HG02763 (cell line): ENCODE data around the gene THBS4.
"Not testable (repeated sequence)": the region's sequence is repeated elsewhere in the genome, so short reads cannot be mapped to it uniquely, and the experiment has no call there.

Source experiments
- ATAC-seq: cut with Tn5 transposase; IDR thresholded peaks from one replicate; pipeline ENCODE4 v1.9.1; 2021; ENCODE audit warnings: mild to moderate bottlenecking, moderate library complexity; ENCODE audit not compliant: unreplicated experiment

The THBS4 gene

DNA sequence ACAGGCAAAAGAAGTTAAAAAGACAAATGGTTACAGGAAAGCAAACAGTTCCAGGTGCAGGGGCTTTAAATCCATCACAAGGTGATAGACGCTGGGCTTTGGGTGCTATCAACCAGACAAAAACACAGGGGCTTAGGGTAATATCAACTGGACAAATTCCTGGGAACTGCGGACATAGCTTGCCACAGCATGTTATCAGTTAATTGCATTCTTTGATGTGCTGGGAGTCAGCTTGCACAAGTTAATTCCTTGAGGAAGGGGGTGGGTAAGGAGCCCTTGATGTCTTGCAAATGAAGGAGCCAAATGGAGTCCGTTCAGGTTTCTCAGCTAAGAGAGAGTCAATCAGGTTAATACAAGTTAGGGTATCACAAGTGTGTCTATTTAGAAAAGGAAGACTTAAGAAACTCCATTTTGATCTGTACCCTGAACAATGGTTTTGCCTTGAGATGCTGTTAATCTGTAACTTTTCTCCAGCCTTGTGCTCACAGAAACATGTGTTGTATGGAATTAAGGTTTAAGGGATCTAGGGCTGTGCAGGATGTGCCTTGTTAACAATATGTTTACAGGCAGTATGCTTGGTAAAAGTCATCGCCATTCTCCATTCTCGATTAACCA is 76.3 kb downstream of the THBS4 start:
- ATAC-seq = not testable (repeated sequence)

DNA sequence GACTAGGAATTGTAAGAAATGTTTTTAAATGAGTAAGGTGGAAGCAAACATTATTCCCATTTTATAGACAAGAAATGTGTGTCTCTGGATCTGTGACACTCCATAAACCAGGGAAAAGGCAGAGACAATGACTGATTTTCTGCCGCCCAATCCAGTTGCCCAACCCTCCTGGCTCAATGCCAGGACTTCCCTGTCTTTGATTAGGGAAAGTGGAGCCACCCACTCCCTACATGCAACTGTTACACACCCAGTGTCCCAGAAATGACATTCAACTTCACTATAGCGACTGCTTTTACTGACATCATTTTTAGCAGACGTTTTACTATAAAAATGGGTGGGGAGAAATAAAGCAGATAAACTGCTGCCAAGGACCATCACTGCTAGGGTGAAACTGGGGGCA is 79.7 kb downstream of the THBS4 start:
- no peak for ATAC-seq

- ATAC-seq = no peak
These were observed 80.9 kb downstream of the THBS4 start for GRCh38 chr5:80116000-80116399.

GRCh38 chr5:80116465-80116864 is 81.3 kb downstream of the THBS4 start:
- no peak for ATAC-seq

DNA sequence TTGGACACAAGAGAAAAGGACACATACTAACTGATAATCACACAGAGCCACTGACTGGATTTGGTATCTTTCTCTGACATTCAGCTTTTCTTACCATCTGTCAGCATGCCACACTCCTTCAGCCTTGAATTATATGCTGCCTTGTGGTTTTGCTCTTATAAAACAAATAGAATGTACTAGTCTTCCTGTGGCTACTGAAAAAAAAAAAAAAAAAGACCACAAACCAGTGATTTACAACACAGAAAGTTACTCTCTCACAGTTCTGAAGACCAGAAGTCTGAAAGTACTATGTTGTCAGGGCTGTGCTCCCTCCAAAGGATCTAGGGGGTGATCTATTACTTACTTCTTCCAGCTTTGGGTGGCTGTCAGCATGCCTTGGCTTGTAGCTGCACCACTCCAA is 82.3 kb downstream of the THBS4 start:
- no peak for ATAC-seq

DNA sequence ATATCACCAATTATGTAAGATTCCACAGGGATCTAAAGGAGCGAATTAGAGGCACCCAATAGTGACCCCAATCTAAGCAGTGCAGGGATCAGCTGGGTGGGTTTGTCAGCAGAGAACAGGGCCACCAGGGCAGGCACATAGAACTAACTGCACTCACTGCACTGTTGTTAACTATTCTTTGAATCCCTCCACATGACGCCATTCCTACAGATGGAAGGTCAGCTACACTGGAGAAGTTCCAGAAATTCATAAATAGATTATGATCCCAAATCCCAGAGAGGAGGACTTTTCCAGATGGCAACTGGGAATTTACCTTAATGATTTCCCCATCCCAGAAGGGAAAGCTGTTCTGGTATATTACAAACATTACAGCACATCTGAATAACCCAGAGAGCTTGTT is 84.2 kb downstream of the THBS4 start:
- no peak for ATAC-seq

- ATAC-seq = no peak
These were observed 87.4 kb downstream of the THBS4 start for GRCh38 chr5:80122579-80122978.

DNA sequence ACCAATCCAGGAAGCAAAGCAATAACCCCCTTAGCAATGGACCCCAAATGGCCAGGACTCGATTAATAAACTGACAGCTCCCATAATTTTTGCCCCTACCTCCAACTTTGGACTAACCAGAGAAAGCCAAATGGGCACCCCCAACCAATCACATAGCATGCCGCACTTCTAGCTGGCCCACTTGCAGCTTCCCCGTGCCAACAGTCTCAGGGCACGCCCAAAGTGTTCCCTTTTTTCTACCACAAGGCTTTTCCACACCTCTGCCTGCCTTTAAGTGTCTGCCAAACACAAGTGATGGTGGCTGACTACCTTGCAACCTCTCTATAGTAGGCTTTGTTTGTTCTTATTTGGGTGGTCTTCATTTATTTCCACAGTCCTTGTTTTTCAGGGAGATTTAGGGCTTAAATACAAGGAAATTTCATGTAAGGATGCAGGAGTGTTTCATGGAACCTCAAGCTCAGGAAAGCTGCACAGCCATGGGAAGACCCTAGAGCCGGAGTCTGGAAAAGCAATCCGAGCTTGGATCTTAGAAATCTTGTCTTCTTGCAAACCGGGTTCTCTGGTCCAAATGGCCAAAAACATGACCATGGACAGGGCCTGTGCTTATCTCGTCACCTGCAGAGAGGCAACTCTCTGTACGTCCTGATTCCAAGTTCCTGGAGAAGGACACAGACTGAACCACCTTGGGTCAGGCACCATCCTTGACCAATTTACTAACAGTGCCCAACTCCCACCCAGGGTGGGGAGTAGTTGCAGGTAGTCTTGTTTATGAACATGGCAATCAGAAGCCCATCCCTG is 89.2 kb downstream of the THBS4 start:
- ATAC-seq = no peak

- ATAC-seq = peak; percentile 76
These were observed 90.1 kb downstream of the THBS4 start for GRCh38 chr5:80125022-80125961.

DNA sequence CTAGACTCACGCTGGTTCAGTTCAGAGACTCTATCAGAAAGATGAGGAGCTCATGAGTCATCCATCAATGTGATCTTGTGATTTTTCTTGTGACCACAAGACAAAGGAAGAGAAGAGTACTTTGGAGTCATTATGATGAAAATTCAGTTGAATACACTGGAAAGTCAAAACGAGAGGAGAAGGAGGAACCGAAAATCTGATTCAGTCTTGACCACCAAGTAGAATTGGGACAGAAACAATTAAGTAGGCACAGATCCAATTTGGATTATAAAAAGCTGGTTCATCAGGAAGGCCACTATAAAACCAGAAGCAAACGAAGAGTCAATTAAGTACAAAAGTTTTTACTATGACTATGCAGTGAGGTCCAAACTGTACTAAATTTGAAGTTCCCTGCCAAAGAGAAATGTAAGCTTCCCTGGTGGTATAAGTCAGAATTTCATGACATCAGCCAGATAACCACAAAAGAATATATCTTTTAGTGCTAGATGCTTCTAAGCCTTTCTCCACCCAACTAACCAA is 90.9 kb downstream of the THBS4 start:
- ATAC-seq = peak; percentile 48

GRCh38 chr5:80127116-80127552 is 92.0 kb downstream of the THBS4 start:
- ATAC-seq = no peak

DNA sequence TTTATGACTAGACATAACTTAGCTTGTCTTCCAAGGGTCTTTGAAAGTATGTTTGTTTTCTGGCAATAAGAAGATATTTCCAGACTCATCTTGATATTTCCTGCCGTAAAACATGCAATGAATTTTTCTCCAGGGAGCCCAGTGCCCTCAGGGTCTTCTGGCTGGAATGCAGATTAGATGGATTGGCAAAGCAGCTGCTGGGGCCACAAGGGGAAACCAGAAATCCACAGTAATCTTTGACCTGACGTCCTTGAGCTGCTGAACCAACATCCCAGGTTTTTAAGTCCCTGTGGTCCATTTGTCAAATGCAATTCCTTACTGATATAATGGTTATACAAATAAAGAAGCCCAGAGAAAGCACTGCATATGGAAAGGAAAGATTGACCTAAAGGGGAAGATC is 93.0 kb downstream of the THBS4 start:
- ATAC-seq = no peak

- ATAC-seq = no peak
These were observed 94.0 kb downstream of the THBS4 start for GRCh38 chr5:80129146-80129545.
